ENCODE measurements around the gene YPEL3. TPM values are rescaled to one million over a fixed set of nuclear protein-coding genes. Genes with fewer than 3 reads are reported as not detected.
A peak's percentile ranks its signal among the peaks of the same experiment; 100 is the strongest.

The YPEL3 gene
- total and polyA plus RNA-seq, 7 donors: 57.6 to 126 (median 106) TPM

DNA sequence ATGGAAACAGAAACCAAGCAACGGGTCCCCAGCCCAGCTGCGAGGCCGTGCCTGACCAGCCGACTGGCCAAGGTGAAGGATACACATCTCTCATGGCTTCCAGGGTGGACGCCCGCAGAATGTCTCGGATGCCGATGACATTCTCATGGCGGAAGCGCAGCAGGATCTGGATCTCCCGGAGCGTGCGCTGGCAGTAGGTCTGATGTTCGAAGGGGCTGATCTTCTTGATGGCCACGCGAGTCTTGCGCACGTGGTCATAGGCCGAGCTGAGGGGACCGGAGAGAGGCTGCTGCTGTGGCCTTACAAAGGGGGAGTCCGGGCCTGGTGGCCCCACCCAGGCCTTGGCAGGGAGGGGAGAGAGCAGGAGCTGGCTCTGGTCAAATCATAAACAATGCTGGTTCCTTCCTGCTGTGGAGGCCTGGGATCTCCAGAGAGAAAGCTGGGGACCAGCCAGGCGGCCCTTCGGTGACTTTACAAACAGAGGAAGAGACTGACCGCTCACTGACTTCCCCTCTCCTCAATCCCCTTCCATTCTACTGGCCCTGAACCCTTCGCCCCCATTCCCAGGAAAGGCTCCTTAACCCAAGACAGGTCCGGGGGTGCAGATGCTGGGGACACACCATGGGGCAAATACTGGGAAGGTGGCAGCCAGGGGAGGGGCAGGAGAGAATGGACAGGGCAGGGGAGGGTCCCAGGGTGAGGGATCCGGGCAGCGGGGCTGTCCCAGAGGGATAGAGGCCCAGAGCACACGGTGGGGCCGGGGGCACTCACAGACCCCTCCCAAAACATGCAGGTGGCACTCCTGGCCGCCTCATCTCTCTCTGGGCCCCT lies 25.9 kb upstream of the YPEL3 start:
- TF ChIP-seq, protein P1, sequence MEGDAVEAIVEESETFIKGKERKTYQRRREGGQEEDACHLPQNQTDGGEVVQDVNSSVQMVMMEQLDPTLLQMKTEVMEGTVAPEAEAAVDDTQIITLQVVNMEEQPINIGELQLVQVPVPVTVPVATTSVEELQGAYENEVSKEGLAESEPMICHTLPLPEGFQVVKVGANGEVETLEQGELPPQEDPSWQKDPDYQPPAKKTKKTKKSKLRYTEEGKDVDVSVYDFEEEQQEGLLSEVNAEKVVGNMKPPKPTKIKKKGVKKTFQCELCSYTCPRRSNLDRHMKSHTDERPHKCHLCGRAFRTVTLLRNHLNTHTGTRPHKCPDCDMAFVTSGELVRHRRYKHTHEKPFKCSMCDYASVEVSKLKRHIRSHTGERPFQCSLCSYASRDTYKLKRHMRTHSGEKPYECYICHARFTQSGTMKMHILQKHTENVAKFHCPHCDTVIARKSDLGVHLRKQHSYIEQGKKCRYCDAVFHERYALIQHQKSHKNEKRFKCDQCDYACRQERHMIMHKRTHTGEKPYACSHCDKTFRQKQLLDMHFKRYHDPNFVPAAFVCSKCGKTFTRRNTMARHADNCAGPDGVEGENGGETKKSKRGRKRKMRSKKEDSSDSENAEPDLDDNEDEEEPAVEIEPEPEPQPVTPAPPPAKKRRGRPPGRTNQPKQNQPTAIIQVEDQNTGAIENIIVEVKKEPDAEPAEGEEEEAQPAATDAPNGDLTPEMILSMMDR (IDR thresholded peaks at IDR 0.05): no peak
- TF ChIP-seq EP300 (IDR thresholded peaks at IDR 0.05) (no peak), POLR2A (IDR thresholded peaks at IDR 0.05) (no peak), POLR2AphosphoS5 (IDR thresholded peaks at IDR 0.05) (peak in 3 of 4 donors; percentile 40 to 45 (median 42))
- Histone ChIP-seq H3K36me3 (peaks cover 21 to 48% (median 27%) of the 10 kb centered on the region in 4 donors), H3K4me3 (peak overlapping the region; percentile 97 to 99 (median 99)), H3K27me3 (no peaks in the 10 kb centered on the region), H3K9me3 (no peaks in the 10 kb centered on the region), H3K4me1 (peaks cover 0 to 38% (median 34%) of the 10 kb centered on the region in 4 donors), H3K27ac (peak overlapping the region; percentile 93 to 98 (median 96))
- intact Hi-C loops (cut with DNase I): loop anchor here (2.0 kb wide), 1 partner anchor 25 kb away; the partner anchor contains the start of gene YPEL3
- WGBS, 2 donors: 53 to 55% methylated on average over 31 of the region's 31 CpGs
- DNase-seq: peak; percentile 89

DNA sequence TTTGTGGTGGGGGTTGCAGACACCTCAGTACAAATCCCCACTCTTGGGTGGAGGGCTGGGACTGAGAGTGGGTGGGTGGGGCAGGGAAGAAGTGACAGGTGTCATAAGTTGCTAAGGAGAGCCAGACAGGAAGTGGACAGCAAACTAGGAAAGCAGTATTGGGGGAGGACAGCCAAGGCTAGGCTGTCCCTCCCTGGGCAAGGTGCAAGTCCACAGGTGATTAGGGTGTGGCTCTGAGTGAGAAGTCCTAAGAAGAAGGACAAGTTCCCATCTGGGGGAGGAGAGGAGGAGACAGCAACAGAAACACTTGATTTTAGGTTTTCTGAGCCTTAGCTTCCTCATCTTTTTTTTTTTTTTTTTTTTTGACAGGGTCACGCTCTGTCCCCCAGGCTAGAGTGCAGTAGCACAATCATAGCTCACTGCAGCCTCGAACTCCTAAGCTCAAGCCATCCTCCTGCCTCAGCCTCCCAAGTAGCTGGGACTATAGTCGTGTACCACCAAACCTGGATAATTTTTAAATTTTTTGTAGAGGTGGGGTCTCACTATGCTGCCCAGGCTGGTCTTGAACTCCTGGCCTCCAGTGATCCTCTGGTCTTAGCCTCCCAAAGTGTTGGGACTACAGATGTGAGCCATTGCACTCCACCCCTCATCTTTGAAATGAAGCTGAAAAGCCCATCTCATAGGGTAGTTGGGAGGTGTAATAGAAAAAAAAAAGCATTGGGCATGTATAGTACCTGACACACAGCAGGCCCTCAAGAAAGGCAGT lies 24.5 kb upstream of the YPEL3 start:
- H3K27ac ChIP-seq: peak overlapping the region; percentile 93 to 98 (median 96)
- intact Hi-C loops (cut with DNase I): no loop called here
- H3K4me1 ChIP-seq: peaks cover 0 to 38% (median 34%) of the 10 kb centered on the region in 4 donors
- H3K4me3 ChIP-seq: no peak overlapping the region
- no peak for DNase-seq
- peak in 1 of 2 donors; percentile 15 for TF ChIP-seq POLR2A (IDR thresholded peaks at IDR 0.05)
- TF ChIP-seq POLR2AphosphoS5 (IDR thresholded peaks at IDR 0.05): peak in 1 of 4 donors; percentile 11
- TF ChIP-seq, protein P1 (IDR thresholded peaks at IDR 0.05): no peak
- H3K27me3 ChIP-seq: no peaks in the 10 kb centered on the region
- WGBS, 2 donors: 23 to 68% methylated on average over 3 of the region's 3 CpGs
- H3K36me3 ChIP-seq: peaks cover 32 to 63% (median 37%) of the 10 kb centered on the region in 4 donors
- no peaks in the 10 kb centered on the region for H3K9me3 ChIP-seq

- Histone ChIP-seq H3K9me3 (no peaks in the 10 kb centered on the region), H3K27ac (no peak overlapping the region), H3K27me3 (no peaks in the 10 kb centered on the region), H3K4me3 (no peak overlapping the region), H3K36me3 (peaks cover 39 to 74% (median 40%) of the 10 kb centered on the region in 4 donors), H3K4me1 (peaks cover 0 to 32% (median 30%) of the 10 kb centered on the region in 4 donors)
- TF ChIP-seq, protein P1 (IDR thresholded peaks at IDR 0.05): no peak
- no peak for TF ChIP-seq POLR2AphosphoS5 (IDR thresholded peaks at IDR 0.05)
- DNase-seq: no peak
- intact Hi-C loops (cut with DNase I): no loop called here
- WGBS, 2 donors: 86 to 93% methylated on average over 2 of the region's 2 CpGs
These were observed 23.4 kb upstream of the YPEL3 start for GRCh38 chr16:30119428-30119827.

DNA sequence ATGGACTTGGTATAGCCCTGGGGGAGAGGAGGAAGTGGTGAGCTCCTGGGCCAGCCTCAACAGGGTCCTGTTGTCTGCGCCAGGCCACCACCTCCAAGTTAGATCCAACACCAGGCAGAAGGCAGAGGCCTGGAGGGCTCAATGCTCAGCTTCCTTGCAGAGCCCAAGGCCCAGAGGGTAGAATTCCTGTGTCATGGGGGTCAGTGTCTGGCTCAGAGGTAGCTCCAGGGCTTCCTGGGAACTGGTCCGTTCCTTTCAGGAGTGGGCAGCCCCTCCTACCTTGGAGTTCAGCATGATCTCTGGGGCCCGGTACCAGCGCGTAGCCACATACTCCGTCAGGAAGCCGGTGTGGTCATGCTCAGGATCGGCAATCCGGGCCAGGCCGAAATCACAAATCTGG lies 21.8 kb upstream of the YPEL3 start:
- no peak for DNase-seq
- no peak overlapping the region for H3K4me3 ChIP-seq
- H3K27ac ChIP-seq: no peak overlapping the region
- peaks cover 0 to 21% (median 18%) of the 10 kb centered on the region in 4 donors for H3K4me1 ChIP-seq
- TF ChIP-seq POLR2AphosphoS5 (IDR thresholded peaks at IDR 0.05) (no peak), EP300 (IDR thresholded peaks at IDR 0.05) (no peak), POLR2A (IDR thresholded peaks at IDR 0.05) (no peak)
- TF ChIP-seq, protein P1 (IDR thresholded peaks at IDR 0.05): no peak
- WGBS, 2 donors: 95 to 96% methylated on average over 10 of the region's 10 CpGs
- no peaks in the 10 kb centered on the region for H3K9me3 ChIP-seq
- no peaks in the 10 kb centered on the region for H3K27me3 ChIP-seq
- intact Hi-C loops (cut with DNase I): no loop called here
- peaks cover 39 to 82% (median 44%) of the 10 kb centered on the region in 4 donors for H3K36me3 ChIP-seq

Measured in sigmoid colon (tissue), 7 donors.